ENCODE data around the gene TSBP1.

TSBP1 gene

DNA sequence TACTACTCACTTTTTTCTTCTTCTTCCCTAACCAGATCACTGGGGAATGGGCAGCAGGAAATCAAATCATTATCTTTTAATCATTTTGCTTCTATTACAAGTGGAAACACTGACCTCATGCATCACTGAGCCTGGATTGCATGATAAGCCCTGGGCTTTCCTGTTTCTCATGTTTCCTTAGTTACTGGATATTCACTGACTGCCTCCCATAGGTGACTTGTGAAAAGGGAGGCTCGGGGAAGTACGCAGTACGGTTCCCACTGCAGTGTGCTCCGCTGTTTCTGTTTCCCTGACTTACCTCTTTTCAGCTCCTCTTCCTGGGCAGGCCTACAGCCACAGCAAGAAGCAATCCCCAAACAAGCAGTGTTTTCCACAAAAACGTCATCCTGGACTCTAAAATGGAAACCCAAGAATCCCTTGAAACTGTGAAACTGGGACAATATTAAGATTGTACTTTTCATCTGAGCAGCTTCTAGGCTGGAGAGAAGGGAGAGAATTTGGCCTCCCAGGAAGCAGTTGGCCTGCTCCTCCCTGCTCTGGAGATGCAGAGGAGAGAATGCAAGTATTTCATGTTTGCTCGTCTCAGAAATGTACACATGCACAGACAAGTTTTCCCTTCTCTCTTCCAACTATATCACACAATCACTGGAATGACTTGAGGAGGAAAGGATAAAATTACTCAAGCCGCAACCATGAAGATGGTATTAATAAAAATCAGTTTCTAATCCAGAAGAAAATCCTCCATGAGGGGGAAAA is 22.1 kb upstream of the TSBP1 start:
- ATAC-seq (ENCODE audit: insufficient read depth, low read depth) (no peak), DNase-seq (no peak)
- no peak overlapping the region for H3K4me2 ChIP-seq (ENCODE audit: insufficient read depth, low read length)
- H4K20me1 ChIP-seq (ENCODE audit: insufficient read depth, low read length), result no peaks in the 10 kb centered on the region
- no peaks in the 10 kb centered on the region for H3K36me3 ChIP-seq (ENCODE audit: insufficient read depth, low read length)
- no peak overlapping the region for H3K4me3 ChIP-seq (ENCODE audit: low read depth in 1 of 2, low read length in 2 of 2)
- no peak overlapping the region for H2AFZ ChIP-seq (ENCODE audit: low read depth, low read length)
- H3K79me2 ChIP-seq (ENCODE audit: insufficient read depth, low read length), result no peaks in the 10 kb centered on the region
- H3K4me1 ChIP-seq (ENCODE audit: insufficient read depth, low read length), result no peaks in the 10 kb centered on the region
- H3K9ac ChIP-seq (ENCODE audit: low read depth, low read length), result no peak overlapping the region
- no peak for TF ChIP-seq EZH2 (IDR thresholded peaks at IDR 0.05; ENCODE audit: borderline replicate concordance, low read depth, low read length, severe bottlenecking)
- TF ChIP-seq CTCF (IDR thresholded peaks at IDR 0.05; ENCODE audit: borderline replicate concordance, extremely low read depth, low read length, poor library complexity, severe bottlenecking), result no peak
- no peaks in the 10 kb centered on the region for H3K9me3 ChIP-seq (ENCODE audit: insufficient read depth, low read length, severe bottlenecking)
- H3K27me3 ChIP-seq (ENCODE audit: insufficient read depth, low read length, poor library complexity), result peaks cover 38% of the 10 kb centered on the region
- H3K27ac ChIP-seq (ENCODE audit: low read length), result no peak overlapping the region

DNA sequence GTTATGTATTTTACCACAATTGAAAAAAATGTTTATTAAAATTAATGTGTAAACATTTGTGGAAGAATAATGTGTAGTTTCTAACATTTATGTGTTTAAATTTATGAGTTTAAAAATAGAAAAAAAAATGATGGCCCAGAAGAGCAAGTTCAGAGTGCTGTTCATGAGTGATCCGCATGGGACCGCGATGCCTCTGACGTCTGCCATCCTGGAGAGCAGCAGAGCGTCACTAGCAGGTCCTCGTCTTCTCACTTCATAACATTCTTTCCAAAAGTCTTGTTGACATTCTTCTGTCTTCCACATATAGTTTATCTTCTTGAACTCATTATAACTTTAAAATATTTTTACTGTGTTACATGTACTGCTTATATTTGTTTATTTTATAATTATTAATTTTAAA is 19.8 kb upstream of the TSBP1 start:
- no peak for ATAC-seq (ENCODE audit: insufficient read depth, low read depth)
- no peak overlapping the region for H2AFZ ChIP-seq (ENCODE audit: low read depth, low read length)
- no peaks in the 10 kb centered on the region for H3K36me3 ChIP-seq (ENCODE audit: insufficient read depth, low read length)
- no peak for TF ChIP-seq CTCF (IDR thresholded peaks at IDR 0.05; ENCODE audit: borderline replicate concordance, extremely low read depth, low read length, poor library complexity, severe bottlenecking)
- TF ChIP-seq EZH2 (IDR thresholded peaks at IDR 0.05; ENCODE audit: borderline replicate concordance, low read depth, low read length, severe bottlenecking), result no peak
- H3K9me3 ChIP-seq (ENCODE audit: insufficient read depth, low read length, severe bottlenecking), result no peaks in the 10 kb centered on the region
- no peaks in the 10 kb centered on the region for H3K4me1 ChIP-seq (ENCODE audit: insufficient read depth, low read length)
- H3K79me2 ChIP-seq (ENCODE audit: insufficient read depth, low read length), result no peaks in the 10 kb centered on the region
- DNase-seq, result no peak
- H4K20me1 ChIP-seq (ENCODE audit: insufficient read depth, low read length), result no peaks in the 10 kb centered on the region
- no peak overlapping the region for H3K4me3 ChIP-seq (ENCODE audit: low read depth in 1 of 2, low read length in 2 of 2)
- H3K4me2 ChIP-seq (ENCODE audit: insufficient read depth, low read length), result no peak overlapping the region
- H3K27me3 ChIP-seq (ENCODE audit: insufficient read depth, low read length, poor library complexity), result peaks cover 37% of the 10 kb centered on the region
- no peak overlapping the region for H3K9ac ChIP-seq (ENCODE audit: low read depth, low read length)
- no peak overlapping the region for H3K27ac ChIP-seq (ENCODE audit: low read length)

- H3K4me1 ChIP-seq (ENCODE audit: insufficient read depth, low read length), result no peaks in the 10 kb centered on the region
- no peak overlapping the region for H2AFZ ChIP-seq (ENCODE audit: low read depth, low read length)
- no peak overlapping the region for H3K9ac ChIP-seq (ENCODE audit: low read depth, low read length)
- peaks cover 9% of the 10 kb centered on the region for H3K27me3 ChIP-seq (ENCODE audit: insufficient read depth, low read length, poor library complexity)
- no peak for ATAC-seq (ENCODE audit: insufficient read depth, low read depth)
- no peak overlapping the region for H3K27ac ChIP-seq (ENCODE audit: low read length)
- H3K79me2 ChIP-seq (ENCODE audit: insufficient read depth, low read length), result no peaks in the 10 kb centered on the region
- DNase-seq, result no peak
- no peak overlapping the region for H3K4me3 ChIP-seq (ENCODE audit: low read depth in 1 of 2, low read length in 2 of 2)
- TF ChIP-seq EZH2 (IDR thresholded peaks at IDR 0.05; ENCODE audit: borderline replicate concordance, low read depth, low read length, severe bottlenecking), result no peak
- TF ChIP-seq CTCF (IDR thresholded peaks at IDR 0.05; ENCODE audit: borderline replicate concordance, extremely low read depth, low read length, poor library complexity, severe bottlenecking), result no peak
- H3K36me3 ChIP-seq (ENCODE audit: insufficient read depth, low read length), result no peaks in the 10 kb centered on the region
- H4K20me1 ChIP-seq (ENCODE audit: insufficient read depth, low read length), result no peaks in the 10 kb centered on the region
- no peak overlapping the region for H3K4me2 ChIP-seq (ENCODE audit: insufficient read depth, low read length)
- no peaks in the 10 kb centered on the region for H3K9me3 ChIP-seq (ENCODE audit: insufficient read depth, low read length, severe bottlenecking)
Measured at GRCh38 chr6:32387589-32388340, 16.1 kb upstream of the TSBP1 start.
